Mammary epithelial cell (primary cell): ENCODE results near the gene KCTD19.

Experiments used
- CTCF ChIP-seq, 2 donors: IDR thresholded peaks in 1 of 2; conservative IDR thresholded peaks in 1 of 2; 2 replicates each; pipeline ENCODE4 v1.5.1; 2011 to 2012; ENCODE audit warnings: inconsistent platforms in 2 of 2, low read length in 2 of 2, mild to moderate bottlenecking in 2 of 2, control low read depth in 1 of 2, low read depth in 1 of 2; ENCODE audit not compliant: insufficient read depth in 1 of 2; ENCODE audit errors: extremely low read depth in 1 of 2
- EZH2 ChIP-seq: IDR thresholded peaks from 2 replicates; pipeline ENCODE4 v1.6.1; 2012; ENCODE audit warnings: low read length, inconsistent platforms, borderline replicate concordance

- TF ChIP-seq CTCF (conservative IDR thresholded peaks at IDR 0.05 in 1 of 2, IDR thresholded peaks at IDR 0.05 in 1 of 2; ENCODE audit: extremely low read depth in 1 of 2, insufficient read depth in 1 of 2, low read depth in 1 of 2, low read length in 2 of 2) (no peak), EZH2 (no peak)
Observed at GRCh38 chr16:67258161-67258835, 68.2 kb downstream of the KCTD19 start.
